ENCODE results near the gene CDC25C. TPM values are rescaled to one million over a fixed set of nuclear protein-coding genes. Genes with fewer than 3 reads are reported as not detected.

The CDC25C gene
- 1 to 10 TPM in 1 of 4 donors, under 1 TPM in 2, not detected in 1; 0.32 to 2.8 (median 0.68) TPM for total RNA-seq

DNA sequence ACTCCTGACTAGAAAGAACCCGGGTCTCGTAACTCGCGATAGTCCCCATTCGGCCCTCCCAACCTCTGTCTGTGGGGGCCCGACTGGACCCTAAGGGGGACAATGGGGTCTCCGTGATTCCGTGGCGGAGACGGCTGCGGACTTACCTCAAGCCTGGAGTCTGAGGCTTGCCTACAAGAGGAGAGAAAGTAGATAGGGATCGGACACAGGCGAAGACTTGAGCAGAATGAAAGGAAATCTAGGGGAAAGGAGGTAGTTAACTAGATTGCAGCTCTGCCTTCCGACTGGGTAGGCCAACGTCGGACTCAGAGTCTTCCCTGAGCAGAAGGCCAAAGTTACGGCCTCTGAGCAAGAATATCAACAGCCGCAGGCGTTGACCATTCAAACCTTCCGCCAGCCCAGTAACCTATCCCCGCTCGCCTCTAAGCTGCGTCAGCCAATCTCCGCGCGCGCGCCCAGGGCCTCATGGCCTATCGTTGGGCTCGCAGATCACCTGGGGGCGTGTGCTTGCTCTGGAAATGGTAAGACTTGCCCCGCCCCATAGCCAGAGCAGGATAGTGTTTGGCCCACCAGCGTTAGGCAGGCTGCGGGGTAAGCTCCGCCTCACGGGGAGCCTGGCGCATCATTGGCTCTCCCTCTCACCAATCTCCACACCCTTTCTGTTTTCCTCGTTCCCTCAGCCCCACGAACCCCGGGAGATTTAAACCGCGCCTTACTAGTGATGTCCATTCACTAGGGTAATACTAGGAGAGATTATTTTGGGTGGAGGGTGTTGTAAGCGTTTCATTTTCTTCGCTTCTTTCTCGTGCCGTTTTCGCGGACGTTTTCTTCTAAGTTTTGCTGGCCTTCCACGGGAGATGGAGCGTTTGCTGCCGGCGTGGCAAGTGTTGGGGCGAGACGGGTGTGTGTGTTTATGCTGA lies at the start of gene CDC25C:
TSS of gene CDC25C (minus strand) at position 356 of the 920 bp plus-strand sequence. CDS start 624 bp downstream, outside the sequence.
- Histone ChIP-seq H3K36me3 (no peaks in the 10 kb centered on the region), H3K4me3 (peak within 1 kb of the TSS; percentile 0 to 70 (median 38)), H3K27ac (peak within 1 kb of the TSS in 3 of 4 donors; percentile 20 to 51 (median 37)), H3K27me3 (no peaks in the 10 kb centered on the region), H3K9me3 (no peaks in the 10 kb centered on the region), H3K4me1 (peaks cover 5 to 21% (median 15%) of the 10 kb centered on the region in 4 donors)
- intact Hi-C loops (cut with DNase I; ENCODE audit: low total_unique reads) (no loop called here), in situ Hi-C loops (cut with MboI; ENCODE audit: low pct_ligation_motif_present in 1 of 4, low pct_unique_long_range_greater_than_20kb in 1 of 4, low sequenced_read_pairs in 3 of 4) (no loop called here)
- WGBS, 2 donors (ENCODE audit: low coverage in 1 of 2), result 0% methylated on average over 5 to 44 of the region's 55 CpGs
- DNase-seq, result peak; percentile 97
- TF ChIP-seq, protein P1, sequence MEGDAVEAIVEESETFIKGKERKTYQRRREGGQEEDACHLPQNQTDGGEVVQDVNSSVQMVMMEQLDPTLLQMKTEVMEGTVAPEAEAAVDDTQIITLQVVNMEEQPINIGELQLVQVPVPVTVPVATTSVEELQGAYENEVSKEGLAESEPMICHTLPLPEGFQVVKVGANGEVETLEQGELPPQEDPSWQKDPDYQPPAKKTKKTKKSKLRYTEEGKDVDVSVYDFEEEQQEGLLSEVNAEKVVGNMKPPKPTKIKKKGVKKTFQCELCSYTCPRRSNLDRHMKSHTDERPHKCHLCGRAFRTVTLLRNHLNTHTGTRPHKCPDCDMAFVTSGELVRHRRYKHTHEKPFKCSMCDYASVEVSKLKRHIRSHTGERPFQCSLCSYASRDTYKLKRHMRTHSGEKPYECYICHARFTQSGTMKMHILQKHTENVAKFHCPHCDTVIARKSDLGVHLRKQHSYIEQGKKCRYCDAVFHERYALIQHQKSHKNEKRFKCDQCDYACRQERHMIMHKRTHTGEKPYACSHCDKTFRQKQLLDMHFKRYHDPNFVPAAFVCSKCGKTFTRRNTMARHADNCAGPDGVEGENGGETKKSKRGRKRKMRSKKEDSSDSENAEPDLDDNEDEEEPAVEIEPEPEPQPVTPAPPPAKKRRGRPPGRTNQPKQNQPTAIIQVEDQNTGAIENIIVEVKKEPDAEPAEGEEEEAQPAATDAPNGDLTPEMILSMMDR (IDR thresholded peaks at IDR 0.05), result no peak
- peak; percentile 21 for TF ChIP-seq POLR2A (IDR thresholded peaks at IDR 0.05)

DNA sequence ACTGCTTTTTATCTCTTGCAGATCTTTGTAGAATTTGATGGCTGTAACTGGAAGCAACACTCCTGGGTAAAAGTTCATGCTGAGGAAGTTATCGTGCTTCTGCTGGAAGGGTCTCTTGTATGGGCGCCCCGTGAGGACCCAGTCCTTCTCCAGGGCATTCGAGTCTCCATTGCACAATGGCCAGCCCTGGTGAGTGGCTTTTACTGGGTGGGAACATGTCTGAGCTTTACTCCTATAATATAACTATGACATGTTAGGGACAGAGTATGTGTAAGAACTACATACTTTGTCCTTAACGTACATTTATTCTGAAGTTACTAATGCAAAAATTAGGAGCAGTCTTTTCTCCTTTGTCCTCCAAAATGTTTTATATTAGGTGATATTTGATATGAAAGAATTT lies 41.0 kb upstream of the CDC25C start:
- 70 to 100% methylated on average over 1 to 5 of the region's 5 CpGs for WGBS, 2 donors (ENCODE audit: low coverage in 1 of 2)
- Histone ChIP-seq H3K9me3 (no peaks in the 10 kb centered on the region), H3K4me1 (peaks cover 0 to 40% (median 2%) of the 10 kb centered on the region in 4 donors), H3K27ac (no peak overlapping the region), H3K36me3 (peaks cover 0 to 41% (median 18%) of the 10 kb centered on the region in 4 donors), H3K4me3 (no peak overlapping the region), H3K27me3 (no peaks in the 10 kb centered on the region)
- intact Hi-C loops (cut with DNase I; ENCODE audit: low total_unique reads), result no loop called here
- in situ Hi-C loops (cut with MboI; ENCODE audit: low pct_ligation_motif_present in 1 of 4, low pct_unique_long_range_greater_than_20kb in 1 of 4, low sequenced_read_pairs in 3 of 4), result no loop called here
- TF ChIP-seq, protein P1 (IDR thresholded peaks at IDR 0.05), result no peak
- TF ChIP-seq POLR2A (IDR thresholded peaks at IDR 0.05) (no peak), EP300 (IDR thresholded peaks at IDR 0.05; ENCODE audit: low read depth) (no peak), POLR2AphosphoS5 (IDR thresholded peaks at IDR 0.05) (no peak)
- no peak for DNase-seq

DNA sequence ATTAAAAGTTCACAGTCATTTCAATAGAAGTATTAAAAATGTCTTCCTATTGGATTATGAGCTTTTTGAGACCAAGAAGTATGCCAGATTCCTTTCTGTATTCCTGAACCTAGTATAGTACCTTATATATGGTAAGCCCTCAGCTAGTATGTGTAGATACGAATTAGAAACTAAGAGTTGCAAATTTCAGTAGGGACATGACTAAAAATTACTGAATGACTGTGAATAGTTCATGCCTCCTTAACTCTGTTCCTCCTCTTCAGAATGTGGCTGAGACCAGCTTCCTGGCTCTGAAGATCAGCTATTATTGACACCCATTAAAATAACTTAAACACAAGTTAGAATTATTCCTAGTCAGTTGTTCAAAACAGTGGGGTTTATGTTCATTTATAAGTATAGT lies 40.6 kb upstream of the CDC25C start:
- H3K4me1 ChIP-seq, result peaks cover 0 to 45% (median 5%) of the 10 kb centered on the region in 4 donors
- WGBS, 2 donors (ENCODE audit: low coverage in 1 of 2), result 50 to 68% methylated on average over 1 of the region's 1 CpG
- H3K4me3 ChIP-seq, result no peak overlapping the region
- no peak for DNase-seq
- in situ Hi-C loops (cut with MboI; ENCODE audit: low pct_ligation_motif_present in 1 of 4, low pct_unique_long_range_greater_than_20kb in 1 of 4, low sequenced_read_pairs in 3 of 4) (no loop called here), intact Hi-C loops (cut with DNase I; ENCODE audit: low total_unique reads) (no loop called here)
- no peak overlapping the region for H3K27ac ChIP-seq
- H3K27me3 ChIP-seq, result no peaks in the 10 kb centered on the region
- peaks cover 0 to 36% (median 16%) of the 10 kb centered on the region in 4 donors for H3K36me3 ChIP-seq
- TF ChIP-seq EP300 (IDR thresholded peaks at IDR 0.05; ENCODE audit: low read depth) (no peak), POLR2A (IDR thresholded peaks at IDR 0.05) (no peak), POLR2AphosphoS5 (IDR thresholded peaks at IDR 0.05) (no peak)
- TF ChIP-seq, protein P1 (IDR thresholded peaks at IDR 0.05), result no peak
- H3K9me3 ChIP-seq, result no peaks in the 10 kb centered on the region

DNA sequence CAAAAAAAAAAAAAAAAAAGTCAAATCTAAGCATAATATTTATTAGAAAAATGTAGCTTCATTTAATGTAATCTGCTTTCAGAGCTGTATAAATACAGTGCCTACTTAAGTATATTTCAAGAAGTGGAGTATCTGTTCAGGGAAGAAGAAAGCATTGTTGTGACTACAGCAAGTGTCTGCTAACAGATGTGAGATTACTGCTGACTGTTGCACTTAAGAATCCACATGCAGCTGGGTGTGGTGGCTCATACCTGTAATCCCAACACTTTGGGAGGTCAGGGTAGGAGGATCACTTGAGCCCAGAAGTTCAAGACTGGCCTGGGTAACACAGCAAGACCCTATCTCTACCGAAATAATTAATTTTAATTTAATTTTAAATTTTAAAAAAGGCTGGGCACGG lies 39.9 kb upstream of the CDC25C start:
- Histone ChIP-seq H3K27ac (no peak overlapping the region), H3K4me1 (peaks cover 6 to 52% (median 8%) of the 10 kb centered on the region in 4 donors), H3K9me3 (no peaks in the 10 kb centered on the region), H3K36me3 (peaks cover 0 to 29% (median 12%) of the 10 kb centered on the region in 4 donors), H3K27me3 (no peaks in the 10 kb centered on the region), H3K4me3 (no peak overlapping the region)
- TF ChIP-seq EP300 (IDR thresholded peaks at IDR 0.05; ENCODE audit: low read depth), result no peak
- TF ChIP-seq POLR2AphosphoS5 (IDR thresholded peaks at IDR 0.05), result no peak
- TF ChIP-seq, protein P1 (IDR thresholded peaks at IDR 0.05), result no peak
- no peak for TF ChIP-seq POLR2A (IDR thresholded peaks at IDR 0.05)
- in situ Hi-C loops (cut with MboI; ENCODE audit: low pct_ligation_motif_present in 1 of 4, low pct_unique_long_range_greater_than_20kb in 1 of 4, low sequenced_read_pairs in 3 of 4), result no loop called here
- intact Hi-C loops (cut with DNase I; ENCODE audit: low total_unique reads), result no loop called here
- no peak for DNase-seq
- WGBS, 2 donors (ENCODE audit: low coverage in 1 of 2), result 96 to 100% methylated on average over 1 to 2 of the region's 2 CpGs

Measured in transverse colon (tissue), 4 donors.